ENCODE measurements around the gene SEMA5A. TPM values are rescaled to one million over a fixed set of nuclear protein-coding genes. Genes with fewer than 3 reads are reported as not detected.

Gene SEMA5A
- total RNA-seq, 1 donor from 2014 or later = 189 TPM

GRCh38 chr5:9473624-9474023 lies 72.3 kb downstream of the SEMA5A start:
- H3K27me3 Mint-ChIP-seq (ENCODE audit: unreplicated experiment) = no peaks in the 10 kb centered on the region

GRCh38 chr5:9470410-9470809 lies 75.5 kb downstream of the SEMA5A start:
- Mint-ChIP-seq H3K4me3 (ENCODE audit: unreplicated experiment) (no peak overlapping the region), H3K36me3 (ENCODE audit: unreplicated experiment) (peaks cover 21% of the 10 kb centered on the region), H3K9me3 (ENCODE audit: unreplicated experiment) (no peaks in the 10 kb centered on the region), H3K27ac (ENCODE audit: unreplicated experiment) (no peak overlapping the region), H3K4me1 (ENCODE audit: unreplicated experiment) (peaks cover 28% of the 10 kb centered on the region), H3K27me3 (ENCODE audit: unreplicated experiment) (no peaks in the 10 kb centered on the region)
- no peak for TF ChIP-seq CTCF (IDR thresholded peaks at IDR 0.05)
- no peak for DNase-seq (ENCODE audit: extremely low spot score, unreplicated experiment)

More at GRCh38 chr5:9473624-9474023, 72.3 kb downstream of the SEMA5A start:
- DNase-seq (ENCODE audit: extremely low spot score, unreplicated experiment) = no peak
- no peak overlapping the region for H3K4me3 Mint-ChIP-seq (ENCODE audit: unreplicated experiment)
- H3K9me3 Mint-ChIP-seq (ENCODE audit: unreplicated experiment) = peaks cover 8% of the 10 kb centered on the region
- TF ChIP-seq CTCF (IDR thresholded peaks at IDR 0.05) = no peak
- H3K36me3 Mint-ChIP-seq (ENCODE audit: unreplicated experiment) = peaks cover 35% of the 10 kb centered on the region
- H3K4me1 Mint-ChIP-seq (ENCODE audit: unreplicated experiment) = peaks cover 10% of the 10 kb centered on the region
- H3K27ac Mint-ChIP-seq (ENCODE audit: unreplicated experiment) = no peak overlapping the region

GRCh38 chr5:9468060-9468388 lies 77.9 kb downstream of the SEMA5A start:
- Mint-ChIP-seq H3K4me3 (ENCODE audit: unreplicated experiment) (no peak overlapping the region), H3K36me3 (ENCODE audit: unreplicated experiment) (peaks cover 9% of the 10 kb centered on the region), H3K4me1 (ENCODE audit: unreplicated experiment) (peaks cover 27% of the 10 kb centered on the region), H3K9me3 (ENCODE audit: unreplicated experiment) (no peaks in the 10 kb centered on the region), H3K27ac (ENCODE audit: unreplicated experiment) (peak overlapping the region; percentile 49), H3K27me3 (ENCODE audit: unreplicated experiment) (no peaks in the 10 kb centered on the region)
- TF ChIP-seq CTCF (IDR thresholded peaks at IDR 0.05) = no peak
- DNase-seq (ENCODE audit: extremely low spot score, unreplicated experiment) = no peak

- Mint-ChIP-seq H3K36me3 (ENCODE audit: unreplicated experiment) (peaks cover 13% of the 10 kb centered on the region), H3K4me3 (ENCODE audit: unreplicated experiment) (no peak overlapping the region), H3K27me3 (ENCODE audit: unreplicated experiment) (no peaks in the 10 kb centered on the region), H3K4me1 (ENCODE audit: unreplicated experiment) (peaks cover 27% of the 10 kb centered on the region), H3K9me3 (ENCODE audit: unreplicated experiment) (no peaks in the 10 kb centered on the region), H3K27ac (ENCODE audit: unreplicated experiment) (peak overlapping the region; percentile 49)
- TF ChIP-seq CTCF (IDR thresholded peaks at IDR 0.05) = no peak
- DNase-seq (ENCODE audit: extremely low spot score, unreplicated experiment) = no peak
Observed at GRCh38 chr5:9467199-9468059, 78.4 kb downstream of the SEMA5A start.

GRCh38 chr5:9466697-9467096 lies 79.2 kb downstream of the SEMA5A start:
- H3K4me1 Mint-ChIP-seq (ENCODE audit: unreplicated experiment) = peaks cover 27% of the 10 kb centered on the region
- peaks cover 15% of the 10 kb centered on the region for H3K36me3 Mint-ChIP-seq (ENCODE audit: unreplicated experiment)
- TF ChIP-seq CTCF (IDR thresholded peaks at IDR 0.05) = no peak
- H3K9me3 Mint-ChIP-seq (ENCODE audit: unreplicated experiment) = no peaks in the 10 kb centered on the region
- no peak overlapping the region for H3K27ac Mint-ChIP-seq (ENCODE audit: unreplicated experiment)
- no peak overlapping the region for H3K4me3 Mint-ChIP-seq (ENCODE audit: unreplicated experiment)
- DNase-seq (ENCODE audit: extremely low spot score, unreplicated experiment) = no peak
- no peaks in the 10 kb centered on the region for H3K27me3 Mint-ChIP-seq (ENCODE audit: unreplicated experiment)
